Progenitor cell of endocrine pancreas (in vitro differentiated cells): ENCODE measurements around the gene CTBP2. TPM values are rescaled to one million over a fixed set of nuclear protein-coding genes. Genes with fewer than 3 reads are reported as not detected.

Experiments
- DNase-seq: peaks from one replicate; pipeline ENCODE4 v3.0.0; 2021; ENCODE audit warnings: low spot score; ENCODE audit not compliant: unreplicated experiment
- H3K27ac Mint-ChIP-seq: 2 replicates; pipeline ENCODE4 v1.8.0; 2021; ENCODE audit warnings: mild to moderate bottlenecking, moderate library complexity, mixed read lengths
- H3K27me3 Mint-ChIP-seq: 2 replicates; pipeline ENCODE4 v1.8.0; 2021; ENCODE audit warnings: mixed read lengths
- H3K36me3 Mint-ChIP-seq: 2 replicates; pipeline ENCODE4 v1.8.0; 2022; ENCODE audit warnings: mixed read lengths; ENCODE audit not compliant: insufficient read depth
- H3K4me1 Mint-ChIP-seq: 2 replicates; pipeline ENCODE4 v1.8.0; 2021; ENCODE audit warnings: low read depth, mixed read lengths
- H3K4me3 Mint-ChIP-seq: 2 replicates; pipeline ENCODE4 v1.8.0; 2021; ENCODE audit warnings: low read depth, mild to moderate bottlenecking, moderate library complexity, mixed read lengths
- H3K9me3 Mint-ChIP-seq: 2 replicates; pipeline ENCODE4 v1.8.0; 2021; ENCODE audit warnings: low read depth, mixed read lengths
- total RNA-seq: library from RNA; stranded (reverse); gene quantifications from 2 replicates; pipeline ENCODE4 v1.2.1, GENCODE V29; 2021
- TF ChIP-seq, protein P1 (sequence below): fragments of 200-600 bp; sonication (generic); IDR thresholded peaks from one replicate; pipeline ENCODE4 v1.5.0; 2021; ENCODE audit warnings: antibody characterized with exemption, mild to moderate bottlenecking; ENCODE audit not compliant: unreplicated experiment

Gene CTBP2
- total RNA-seq, 1 donor from 2014 or later, result 182 TPM

DNA sequence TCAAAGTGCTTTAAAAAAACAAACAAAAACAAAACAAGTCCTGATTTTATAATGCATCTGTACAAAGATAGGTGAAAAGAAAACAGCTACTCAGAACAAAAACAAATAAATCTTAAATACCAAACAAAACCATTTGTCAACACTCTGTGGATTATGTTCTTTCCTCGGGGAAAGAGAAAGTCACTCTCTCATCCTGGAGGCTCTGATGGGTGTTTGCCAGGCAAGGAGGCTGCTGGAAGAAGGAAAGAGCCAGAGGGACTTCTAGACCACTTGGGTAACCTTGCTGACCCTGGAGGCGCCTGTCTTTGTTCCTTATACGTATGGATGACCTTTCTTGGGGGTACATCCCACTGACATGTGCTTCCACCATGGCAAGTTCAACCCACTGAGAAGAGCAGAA, 125.7 kb downstream of the CTBP2 start:
- TF ChIP-seq, protein P1, sequence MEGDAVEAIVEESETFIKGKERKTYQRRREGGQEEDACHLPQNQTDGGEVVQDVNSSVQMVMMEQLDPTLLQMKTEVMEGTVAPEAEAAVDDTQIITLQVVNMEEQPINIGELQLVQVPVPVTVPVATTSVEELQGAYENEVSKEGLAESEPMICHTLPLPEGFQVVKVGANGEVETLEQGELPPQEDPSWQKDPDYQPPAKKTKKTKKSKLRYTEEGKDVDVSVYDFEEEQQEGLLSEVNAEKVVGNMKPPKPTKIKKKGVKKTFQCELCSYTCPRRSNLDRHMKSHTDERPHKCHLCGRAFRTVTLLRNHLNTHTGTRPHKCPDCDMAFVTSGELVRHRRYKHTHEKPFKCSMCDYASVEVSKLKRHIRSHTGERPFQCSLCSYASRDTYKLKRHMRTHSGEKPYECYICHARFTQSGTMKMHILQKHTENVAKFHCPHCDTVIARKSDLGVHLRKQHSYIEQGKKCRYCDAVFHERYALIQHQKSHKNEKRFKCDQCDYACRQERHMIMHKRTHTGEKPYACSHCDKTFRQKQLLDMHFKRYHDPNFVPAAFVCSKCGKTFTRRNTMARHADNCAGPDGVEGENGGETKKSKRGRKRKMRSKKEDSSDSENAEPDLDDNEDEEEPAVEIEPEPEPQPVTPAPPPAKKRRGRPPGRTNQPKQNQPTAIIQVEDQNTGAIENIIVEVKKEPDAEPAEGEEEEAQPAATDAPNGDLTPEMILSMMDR, result no peak
- Mint-ChIP-seq H3K4me1 (peaks cover 48% of the 10 kb centered on the region), H3K4me3 (no peak overlapping the region), H3K27ac (peak overlapping the region; percentile 46), H3K9me3 (no peaks in the 10 kb centered on the region), H3K27me3 (no peaks in the 10 kb centered on the region), H3K36me3 (peaks cover 22% of the 10 kb centered on the region)
- no peak for DNase-seq

GRCh38 chr10:125033146-125033924, 127.0 kb downstream of the CTBP2 start:
- TF ChIP-seq, protein P1, result no peak
- Mint-ChIP-seq H3K9me3 (no peaks in the 10 kb centered on the region), H3K36me3 (peaks cover 26% of the 10 kb centered on the region), H3K4me1 (peaks cover 51% of the 10 kb centered on the region), H3K4me3 (no peak overlapping the region), H3K27me3 (no peaks in the 10 kb centered on the region), H3K27ac (peak overlapping the region; percentile 45)
- no peak for DNase-seq

GRCh38 chr10:125032474-125033020, 127.8 kb downstream of the CTBP2 start:
- DNase-seq, result no peak
- Mint-ChIP-seq H3K4me1 (peaks cover 52% of the 10 kb centered on the region), H3K9me3 (no peaks in the 10 kb centered on the region), H3K36me3 (peaks cover 24% of the 10 kb centered on the region), H3K27me3 (no peaks in the 10 kb centered on the region), H3K4me3 (no peak overlapping the region), H3K27ac (peak overlapping the region; percentile 83)
- TF ChIP-seq, protein P1, result no peak

DNA sequence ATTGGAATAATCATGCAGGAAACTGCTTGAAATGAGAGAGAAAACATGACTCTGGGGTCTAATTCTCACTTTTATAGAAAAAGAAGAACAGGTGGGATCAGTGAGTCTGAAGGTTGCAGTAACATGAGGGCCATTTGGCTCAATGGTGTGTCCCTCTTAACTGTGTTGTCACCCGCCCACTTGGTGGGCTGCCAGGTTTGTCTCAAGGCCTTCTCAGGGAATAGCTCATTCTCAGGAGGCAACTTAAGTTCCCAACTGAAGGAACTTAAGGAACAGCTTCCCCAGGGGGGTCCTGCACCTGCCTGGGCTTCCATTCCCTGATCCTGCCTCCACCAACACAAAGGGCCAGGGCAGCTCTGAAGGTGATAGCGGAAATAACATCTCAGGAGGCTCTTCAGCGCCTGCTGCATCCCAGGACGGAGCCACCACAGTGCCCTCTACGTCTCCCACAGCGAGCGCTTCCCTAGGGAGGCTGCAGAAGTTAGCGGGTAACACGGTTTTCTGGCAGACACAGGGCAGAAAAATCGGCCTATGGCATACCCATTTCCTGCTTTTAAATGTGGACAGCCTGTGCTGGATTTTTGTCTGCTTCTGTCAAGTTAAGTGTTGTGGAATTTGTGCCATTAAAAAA, 129.7 kb downstream of the CTBP2 start:
- H3K27me3 Mint-ChIP-seq, result no peaks in the 10 kb centered on the region
- H3K4me1 Mint-ChIP-seq, result peaks cover 46% of the 10 kb centered on the region
- no peaks in the 10 kb centered on the region for H3K9me3 Mint-ChIP-seq
- TF ChIP-seq, protein P1, result no peak
- H3K27ac Mint-ChIP-seq, result no peak overlapping the region
- H3K4me3 Mint-ChIP-seq, result no peak overlapping the region
- peaks cover 19% of the 10 kb centered on the region for H3K36me3 Mint-ChIP-seq
- DNase-seq, result no peak

GRCh38 chr10:125029584-125030242, 130.7 kb downstream of the CTBP2 start:
- H3K9me3 Mint-ChIP-seq, result no peaks in the 10 kb centered on the region
- peaks cover 46% of the 10 kb centered on the region for H3K4me1 Mint-ChIP-seq
- TF ChIP-seq, protein P1, result no peak
- H3K27me3 Mint-ChIP-seq, result no peaks in the 10 kb centered on the region
- no peak overlapping the region for H3K4me3 Mint-ChIP-seq
- no peak for DNase-seq
- H3K27ac Mint-ChIP-seq, result peak overlapping the region; percentile 91
- peaks cover 21% of the 10 kb centered on the region for H3K36me3 Mint-ChIP-seq
